A673 (cell line): ENCODE data around the gene ITPR2.

ENCODE experiments used
- EZH2 ChIP-seq: fragments of 200-600 bp; sonication (generic); IDR thresholded peaks from 2 replicates; pipeline ENCODE4 v1.6.1; 2017; ENCODE audit warnings: borderline replicate concordance, low read depth, mild to moderate bottlenecking, mixed read lengths, antibody characterized with exemption, low read length; ENCODE audit not compliant: poor library complexity, severe bottlenecking
- TF ChIP-seq, protein P1 (sequence below): fragments of 300-800, 200-600 bp; sonication (generic); conservative IDR thresholded peaks from 2 replicates; pipeline ENCODE4 v1.5.1; 2017; ENCODE audit warnings: low read depth, mild to moderate bottlenecking, antibody characterized with exemption, low read length, moderate library complexity, mixed read lengths

DNA sequence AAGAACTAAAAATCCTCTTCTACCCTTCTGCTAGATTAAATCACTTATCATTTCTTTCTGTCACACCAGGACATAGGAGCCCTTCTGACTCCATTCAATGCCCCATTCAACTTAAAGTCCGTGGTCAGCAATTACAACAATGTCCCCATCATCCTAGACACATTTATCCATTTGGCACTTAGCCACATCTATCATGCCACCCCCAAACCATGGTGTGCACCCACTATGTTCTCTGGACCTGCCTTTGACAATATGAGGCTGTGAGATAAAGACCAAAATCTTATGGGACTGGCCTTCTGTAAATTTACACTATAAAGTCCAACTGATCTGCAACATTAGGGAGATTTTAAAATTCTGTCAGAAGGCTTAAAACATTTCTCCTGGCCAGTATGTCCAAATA, 533.2 kb downstream of the ITPR2 start:
- TF ChIP-seq, protein P1, sequence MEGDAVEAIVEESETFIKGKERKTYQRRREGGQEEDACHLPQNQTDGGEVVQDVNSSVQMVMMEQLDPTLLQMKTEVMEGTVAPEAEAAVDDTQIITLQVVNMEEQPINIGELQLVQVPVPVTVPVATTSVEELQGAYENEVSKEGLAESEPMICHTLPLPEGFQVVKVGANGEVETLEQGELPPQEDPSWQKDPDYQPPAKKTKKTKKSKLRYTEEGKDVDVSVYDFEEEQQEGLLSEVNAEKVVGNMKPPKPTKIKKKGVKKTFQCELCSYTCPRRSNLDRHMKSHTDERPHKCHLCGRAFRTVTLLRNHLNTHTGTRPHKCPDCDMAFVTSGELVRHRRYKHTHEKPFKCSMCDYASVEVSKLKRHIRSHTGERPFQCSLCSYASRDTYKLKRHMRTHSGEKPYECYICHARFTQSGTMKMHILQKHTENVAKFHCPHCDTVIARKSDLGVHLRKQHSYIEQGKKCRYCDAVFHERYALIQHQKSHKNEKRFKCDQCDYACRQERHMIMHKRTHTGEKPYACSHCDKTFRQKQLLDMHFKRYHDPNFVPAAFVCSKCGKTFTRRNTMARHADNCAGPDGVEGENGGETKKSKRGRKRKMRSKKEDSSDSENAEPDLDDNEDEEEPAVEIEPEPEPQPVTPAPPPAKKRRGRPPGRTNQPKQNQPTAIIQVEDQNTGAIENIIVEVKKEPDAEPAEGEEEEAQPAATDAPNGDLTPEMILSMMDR = no peak
- no peak for TF ChIP-seq EZH2
